Dendritic cell treated with granulocyte-macrophage colony-stimulating factor and Interleukin-4, amounts not matched to agents 40 ng/mL and 50 ng/mL, for 4 days (primary cell): Measurements from ENCODE around the gene ZMYND15.

Experiments used
- H3K27ac Mint-ChIP-seq: one replicate; pipeline ENCODE4 v1.8.0; 2022; ENCODE audit warnings: mild to moderate bottlenecking, mixed read lengths
- H3K27me3 Mint-ChIP-seq: one replicate; pipeline ENCODE4 v1.8.0; 2022; ENCODE audit warnings: mild to moderate bottlenecking, mixed read lengths
- H3K36me3 Mint-ChIP-seq: one replicate; pipeline ENCODE4 v1.8.0; 2022; ENCODE audit warnings: low read depth, mixed read lengths
- H3K4me1 Mint-ChIP-seq: one replicate; pipeline ENCODE4 v1.8.0; 2022; ENCODE audit warnings: low read depth, mixed read lengths
- H3K4me3 Mint-ChIP-seq: one replicate; pipeline ENCODE4 v1.8.0; 2022; ENCODE audit warnings: mild to moderate bottlenecking, moderate library complexity, mixed read lengths
- H3K9me3 Mint-ChIP-seq: one replicate; pipeline ENCODE4 v1.8.0; 2022; ENCODE audit warnings: mixed read lengths
- intact Hi-C: fragments of 100-400 bp; cut with micrococcal nuclease; formaldehyde crosslinking; loops from one replicate; pipeline ENCODE4 v1.15.0; 2022

ZMYND15 gene

GRCh38 chr17:4788807-4789700, 49.4 kb downstream of the ZMYND15 start, which contains the start of gene GLTPD2:
Gene GLTPD2 (plus strand): TSS chr17:4788964. CDS start chr17:4789012, 48 bp downstream.
- H3K27ac Mint-ChIP-seq = peak within 1 kb of the TSS; percentile 94

GRCh38 chr17:4789701-4789950, 50.0 kb downstream of the ZMYND15 start:
- Mint-ChIP-seq H3K4me1 (peaks cover 58% of the 10 kb centered on the region), H3K9me3 (no peaks in the 10 kb centered on the region), H3K27me3 (peaks cover 47% of the 10 kb centered on the region), H3K4me3 (peak overlapping the region; percentile 84), H3K36me3 (peaks cover 13% of the 10 kb centered on the region), H3K27ac (peak overlapping the region; percentile 94)
- intact Hi-C loops = loop anchor here (5.0 kb wide), 1 partner anchor 57 kb away; the partner anchor contains the start of gene MED11

More at GRCh38 chr17:4788807-4789700, 49.4 kb downstream of the ZMYND15 start, which contains the start of gene GLTPD2:
- H3K4me3 Mint-ChIP-seq = peak within 1 kb of the TSS; percentile 84
- intact Hi-C loops = loop anchor here (5.0 kb wide), 1 partner anchor 57 kb away; the partner anchor contains the start of gene MED11
- H3K9me3 Mint-ChIP-seq = no peaks in the 10 kb centered on the region
- H3K4me1 Mint-ChIP-seq = peaks cover 58% of the 10 kb centered on the region
- peaks cover 51% of the 10 kb centered on the region for H3K27me3 Mint-ChIP-seq
- peaks cover 13% of the 10 kb centered on the region for H3K36me3 Mint-ChIP-seq

GRCh38 chr17:4789951-4790704, 50.5 kb downstream of the ZMYND15 start:
- peak overlapping the region; percentile 84 for H3K4me3 Mint-ChIP-seq
- H3K27me3 Mint-ChIP-seq = peaks cover 42% of the 10 kb centered on the region
- peaks cover 57% of the 10 kb centered on the region for H3K4me1 Mint-ChIP-seq
- intact Hi-C loops = loop anchor here (2.0 to 5.0 kb wide), 2 partner anchors 58 to 99 kb away; partner anchors contain the start of gene MED11
- peak overlapping the region; percentile 94 for H3K27ac Mint-ChIP-seq
- H3K36me3 Mint-ChIP-seq = peaks cover 13% of the 10 kb centered on the region
- no peaks in the 10 kb centered on the region for H3K9me3 Mint-ChIP-seq

GRCh38 chr17:4790705-4791088, 51.1 kb downstream of the ZMYND15 start:
- peaks cover 13% of the 10 kb centered on the region for H3K36me3 Mint-ChIP-seq
- intact Hi-C loops = loop anchor here (2.0 kb wide), 1 partner anchor 98 kb away; no protein-coding TSS in a partner anchor

GRCh38 chr17:4795168-4795567, 55.5 kb downstream of the ZMYND15 start:
- H3K4me3 Mint-ChIP-seq = no peak overlapping the region
- H3K9me3 Mint-ChIP-seq = no peaks in the 10 kb centered on the region
- peaks cover 17% of the 10 kb centered on the region for H3K27me3 Mint-ChIP-seq
- peaks cover 33% of the 10 kb centered on the region for H3K36me3 Mint-ChIP-seq
- intact Hi-C loops = no loop called here
- H3K4me1 Mint-ChIP-seq = peaks cover 23% of the 10 kb centered on the region
- peak overlapping the region; percentile 95 for H3K27ac Mint-ChIP-seq

More at GRCh38 chr17:4790705-4791088, 51.1 kb downstream of the ZMYND15 start:
- Mint-ChIP-seq H3K4me1 (peaks cover 52% of the 10 kb centered on the region), H3K4me3 (peak overlapping the region; percentile 84), H3K9me3 (no peaks in the 10 kb centered on the region), H3K27me3 (peaks cover 36% of the 10 kb centered on the region), H3K27ac (peak overlapping the region; percentile 94)
